Esophagus squamous epithelium (tissue), 4 donors: ENCODE results near the gene HEXIM2.

Source experiments
- CTCF ChIP-seq, 6 experiments: fragments of 450-650 bp in 4 of 6; fragments of 200-600 bp in 2 of 6; sonication (generic) in 2 of 6; IDR thresholded peaks; one replicate each; pipeline ENCODE4 v1.5.1; 2016 to 2019; ENCODE audit warnings: antibody characterized with exemption in 6 of 6, mild to moderate bottlenecking in 4 of 6, moderate library complexity in 4 of 6
- POLR2A ChIP-seq, 4 donors: fragments of 450-650 bp; IDR thresholded peaks; one replicate each; pipeline ENCODE4 v1.6.1; 2017; ENCODE audit warnings: antibody characterized with exemption in 4 of 4, mild to moderate bottlenecking in 4 of 4, moderate library complexity in 3 of 4

- TF ChIP-seq CTCF (IDR thresholded peaks at IDR 0.05): no peak
- TF ChIP-seq POLR2A (IDR thresholded peaks at IDR 0.05): no peak
These were observed 31.6 kb upstream of the HEXIM2 start for GRCh38 chr17:45129940-45130680.
